SK-N-SH (cell line): Measurements from ENCODE around the gene HDAC4. TPM values are rescaled to one million over a fixed set of nuclear protein-coding genes. Genes with fewer than 3 reads are reported as not detected.

Experiments used
- CTCF ChIA-PET: fragments of 300-600, 350-600 bp; formaldehyde crosslinking; extraction: SDS; loops from one replicate; lab custom pipeline; 2021; lab: Yijun Ruan, JAX
- POLR2A ChIA-PET: fragments of 350-600 bp; sonication (Branson Sonifier 250); formaldehyde crosslinking; extraction: SDS; loops from one replicate; lab custom pipeline; 2020; ENCODE audit warnings: antibody characterized with exemption, inconsistent platforms; lab: Yijun Ruan, JAX
- DNase-seq: peaks from one replicate; pipeline ENCODE4 v3.0.0; 2012
- H2AFZ ChIP-seq: fragments of 200-600 bp; sonication (generic); 2 replicates; pipeline ENCODE4 v1.8.1; 2016; ENCODE audit warnings: antibody characterized with exemption, mild to moderate bottlenecking, low read depth
- H3F3A ChIP-seq: fragments of 200-600 bp; sonication (generic); replicated peaks from 2 replicates; pipeline ENCODE3; 2016; ENCODE audit warnings: antibody characterized with exemption, mild to moderate bottlenecking; ENCODE audit not compliant: insufficient read depth
- H3K27ac ChIP-seq, 2 experiments: fragments of 200-500 bp in 1 of 2; fragments of 200-600 bp in 1 of 2; sonication (Bioruptor generic) in 1 of 2; sonication (generic), shearing (Covaris generic) in 1 of 2; 2 replicates each; pipeline versions ENCODE4 v1.5.1 to v1.6.1; 2014 to 2016; ENCODE audit warnings: low read depth in 2 of 2, inconsistent platforms in 1 of 2, low read length in 1 of 2, mild to moderate bottlenecking in 1 of 2, mixed read lengths in 1 of 2
- H3K27me3 ChIP-seq: fragments of 200-600 bp; sonication (generic), shearing (Covaris generic); 2 replicates; pipeline ENCODE4 v1.6.1; 2016; ENCODE audit warnings: mixed run types; ENCODE audit not compliant: insufficient read depth
- H3K36me3 ChIP-seq, 2 experiments: fragments of 200-500 bp in 1 of 2; fragments of 200-600 bp in 1 of 2; sonication (Bioruptor generic) in 1 of 2; sonication (generic) in 1 of 2; replicated peaks in 1 of 2; 2 replicates each; pipeline versions ENCODE3 to v1.5.1; 2014 to 2016; ENCODE audit warnings: low read length in 1 of 2, mild to moderate bottlenecking in 1 of 2; ENCODE audit not compliant: insufficient read depth in 2 of 2, control insufficient read depth in 1 of 2
- H3K4me1 ChIP-seq, 2 experiments: fragments of 200-500 bp in 1 of 2; fragments of 200-600 bp in 1 of 2; sonication (Bioruptor generic) in 1 of 2; sonication (generic), shearing (Covaris generic) in 1 of 2; 2 replicates each; pipeline versions ENCODE4 v1.5.1 to v1.6.1; 2014 to 2016; ENCODE audit warnings: low read depth in 1 of 2, low read length in 1 of 2, mixed run types in 1 of 2; ENCODE audit not compliant: insufficient read depth in 2 of 2, control insufficient read depth in 1 of 2
- H3K4me2 ChIP-seq: fragments of 200-600 bp; sonication (generic), shearing (Covaris generic); 2 replicates; pipeline ENCODE4 v1.6.1; 2017; ENCODE audit warnings: mixed run types
- H3K4me3 ChIP-seq, 2 experiments: fragments of 200-500 bp in 1 of 2; fragments of 200-600 bp in 1 of 2; sonication (Bioruptor generic) in 1 of 2; sonication (generic), shearing (Covaris generic) in 1 of 2; 2 replicates each; pipeline versions ENCODE4 v1.5.1 to v1.8.1; 2014 to 2016; ENCODE audit warnings: low read depth in 2 of 2, inconsistent platforms in 1 of 2, low read length in 1 of 2, mild to moderate bottlenecking in 1 of 2, mixed read lengths in 1 of 2, moderate library complexity in 1 of 2
- H3K79me2 ChIP-seq: fragments of 200-600 bp; sonication (generic); 2 replicates; pipeline ENCODE4 v1.8.1; 2017; ENCODE audit warnings: mild to moderate bottlenecking; ENCODE audit not compliant: insufficient read depth
- H3K9ac ChIP-seq: fragments of 200-600 bp; sonication (generic); 2 replicates; pipeline ENCODE4 v1.6.1; 2017; ENCODE audit warnings: mixed run types
- H3K9me2 ChIP-seq: fragments of 200-600 bp; sonication (generic); 2 replicates; pipeline ENCODE4 v1.6.1; 2017; ENCODE audit warnings: mixed run types
- H3K9me3 ChIP-seq: fragments of 200-600 bp; sonication (generic); 2 replicates; pipeline ENCODE4 v1.6.1; 2017; ENCODE audit warnings: mixed run types, mild to moderate bottlenecking, moderate library complexity
- H4K20me1 ChIP-seq: fragments of 200-600 bp; sonication (generic); 2 replicates; pipeline ENCODE4 v1.6.1; 2017; ENCODE audit warnings: mild to moderate bottlenecking, mixed run types; ENCODE audit not compliant: insufficient read depth
- ELF1 ChIP-seq: IDR thresholded peaks from 2 replicates; pipeline ENCODE4 v1.4.0; 2012
- GABPA ChIP-seq: IDR thresholded peaks from 2 replicates; pipeline ENCODE4 v1.4.0; 2012; ENCODE audit warnings: low read depth, mild to moderate bottlenecking
- GATA2 ChIP-seq: sonication (generic); formaldehyde crosslinking; IDR thresholded peaks from 2 replicates; pipeline ENCODE4 v1.5.0; 2020; ENCODE audit warnings: mild to moderate bottlenecking, missing genetic modification reagents
- MEF2A ChIP-seq: IDR thresholded peaks from 2 replicates; pipeline ENCODE4 v1.4.0; 2012; ENCODE audit warnings: low read depth, borderline replicate concordance
- NRF1 ChIP-seq: IDR thresholded peaks from 2 replicates; pipeline ENCODE4 v1.6.1; 2012; ENCODE audit warnings: low read depth, mild to moderate bottlenecking, low read length
- POLR2AphosphoS5 ChIP-seq: IDR thresholded peaks from 2 replicates; pipeline ENCODE4 v1.6.1; 2012; ENCODE audit warnings: low read depth, low read length
- RFX5 ChIP-seq: IDR thresholded peaks from 2 replicates; pipeline ENCODE4 v1.6.1; 2012; ENCODE audit warnings: mild to moderate bottlenecking, improper control_type of control experiment, low read length
- RXRA ChIP-seq: IDR thresholded peaks from 2 replicates; pipeline ENCODE4 v1.4.0; 2012; ENCODE audit warnings: low read depth, mild to moderate bottlenecking, borderline replicate concordance
- SIN3A ChIP-seq: IDR thresholded peaks from 2 replicates; pipeline ENCODE4 v1.6.1; 2012; ENCODE audit warnings: low read depth, mild to moderate bottlenecking, low read length, moderate library complexity, borderline replicate concordance
- TAF1 ChIP-seq: IDR thresholded peaks from 2 replicates; pipeline ENCODE4 v1.6.1; 2012; ENCODE audit warnings: low read depth, mild to moderate bottlenecking, low read length, moderate library complexity, borderline replicate concordance
- TEAD4 ChIP-seq: IDR thresholded peaks from 2 replicates; pipeline ENCODE4 v1.4.0; 2012; ENCODE audit warnings: mild to moderate bottlenecking, borderline replicate concordance; ENCODE audit not compliant: insufficient read depth
- USF1 ChIP-seq: IDR thresholded peaks from 2 replicates; pipeline ENCODE4 v1.4.0; 2012; ENCODE audit warnings: low read depth, borderline replicate concordance
- USF2 ChIP-seq: fragments of 150-350 bp; IDR thresholded peaks from 2 replicates; pipeline ENCODE4 v1.6.1; 2017; ENCODE audit warnings: antibody characterized with exemption, low read length, low read depth, borderline replicate concordance
- WGBS: methylation state at CpG from one replicate; pipeline ENCODE4 v1.1.6; 2017; ENCODE audit warnings: low lambda C conversion rate; 5-methylcytosine and 5-hydroxymethylcytosine counted together
- polyA plus RNA-seq, 3 experiments: library from polyadenylated mRNA; depleted of rRNA; stranded (reverse); fragments of >200 nt; gene quantifications; 2 replicates each; pipeline ENCODE4 v1.2.3, GENCODE V29; 2012
- TF ChIP-seq, protein P1 (sequence below): IDR thresholded peaks from 2 replicates; pipeline ENCODE4; 2012
- TF ChIP-seq, protein P2 (sequence below): IDR thresholded peaks from 2 replicates; pipeline ENCODE4 v1.4.0; 2012; ENCODE audit warnings: low read depth
- TF ChIP-seq, protein P3 (sequence below): fragments of 200-600 bp; sonication (generic); IDR thresholded peaks from 2 replicates; pipeline ENCODE4 v1.6.1; 2017; ENCODE audit warnings: antibody characterized with exemption, mild to moderate bottlenecking, moderate library complexity

HDAC4 gene
- polyA plus RNA-seq, 1 of the 3 experiments (the other 2 are of a cell fraction), result 5.5 TPM

- Histone ChIP-seq H3K79me2 (peaks cover 45% of the 10 kb centered on the region), H3K27me3 (no peaks in the 10 kb centered on the region), H3K9me3 (no peaks in the 10 kb centered on the region), H3K27ac (no peak overlapping the region), H2AFZ (no peak overlapping the region), H4K20me1 (peaks cover 17% of the 10 kb centered on the region), H3F3A (no peaks in the 10 kb centered on the region), H3K9me2 (no peaks in the 10 kb centered on the region), H3K9ac (no peak overlapping the region), H3K4me2 (no peak overlapping the region), H3K36me3 (no peaks in the 10 kb centered on the region), H3K4me1 (peaks cover 8 to 34% of the 10 kb centered on the region in 2 experiments; a peak in 3 of 4 replicates), H3K4me3 (no peak overlapping the region)
- WGBS, result 92% methylated on average over 3 of the region's 3 CpGs
- TF ChIP-seq, protein P1, sequence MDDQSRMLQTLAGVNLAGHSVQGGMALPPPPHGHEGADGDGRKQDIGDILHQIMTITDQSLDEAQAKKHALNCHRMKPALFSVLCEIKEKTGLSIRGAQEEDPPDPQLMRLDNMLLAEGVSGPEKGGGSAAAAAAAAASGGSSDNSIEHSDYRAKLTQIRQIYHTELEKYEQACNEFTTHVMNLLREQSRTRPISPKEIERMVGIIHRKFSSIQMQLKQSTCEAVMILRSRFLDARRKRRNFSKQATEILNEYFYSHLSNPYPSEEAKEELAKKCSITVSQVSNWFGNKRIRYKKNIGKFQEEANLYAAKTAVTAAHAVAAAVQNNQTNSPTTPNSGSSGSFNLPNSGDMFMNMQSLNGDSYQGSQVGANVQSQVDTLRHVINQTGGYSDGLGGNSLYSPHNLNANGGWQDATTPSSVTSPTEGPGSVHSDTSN, result no peak
- no peak for TF ChIP-seq SIN3A
- TF ChIP-seq NRF1, result no peak
- TF ChIP-seq GATA2, result no peak
- TF ChIP-seq USF1, result no peak
- no peak for TF ChIP-seq POLR2AphosphoS5
- TF ChIP-seq MEF2A, result no peak
- TF ChIP-seq TAF1, result no peak
- TF ChIP-seq, protein P2, sequence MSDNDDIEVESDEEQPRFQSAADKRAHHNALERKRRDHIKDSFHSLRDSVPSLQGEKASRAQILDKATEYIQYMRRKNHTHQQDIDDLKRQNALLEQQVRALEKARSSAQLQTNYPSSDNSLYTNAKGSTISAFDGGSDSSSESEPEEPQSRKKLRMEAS, result no peak
- TF ChIP-seq TEAD4, result no peak
- TF ChIP-seq, protein P3, sequence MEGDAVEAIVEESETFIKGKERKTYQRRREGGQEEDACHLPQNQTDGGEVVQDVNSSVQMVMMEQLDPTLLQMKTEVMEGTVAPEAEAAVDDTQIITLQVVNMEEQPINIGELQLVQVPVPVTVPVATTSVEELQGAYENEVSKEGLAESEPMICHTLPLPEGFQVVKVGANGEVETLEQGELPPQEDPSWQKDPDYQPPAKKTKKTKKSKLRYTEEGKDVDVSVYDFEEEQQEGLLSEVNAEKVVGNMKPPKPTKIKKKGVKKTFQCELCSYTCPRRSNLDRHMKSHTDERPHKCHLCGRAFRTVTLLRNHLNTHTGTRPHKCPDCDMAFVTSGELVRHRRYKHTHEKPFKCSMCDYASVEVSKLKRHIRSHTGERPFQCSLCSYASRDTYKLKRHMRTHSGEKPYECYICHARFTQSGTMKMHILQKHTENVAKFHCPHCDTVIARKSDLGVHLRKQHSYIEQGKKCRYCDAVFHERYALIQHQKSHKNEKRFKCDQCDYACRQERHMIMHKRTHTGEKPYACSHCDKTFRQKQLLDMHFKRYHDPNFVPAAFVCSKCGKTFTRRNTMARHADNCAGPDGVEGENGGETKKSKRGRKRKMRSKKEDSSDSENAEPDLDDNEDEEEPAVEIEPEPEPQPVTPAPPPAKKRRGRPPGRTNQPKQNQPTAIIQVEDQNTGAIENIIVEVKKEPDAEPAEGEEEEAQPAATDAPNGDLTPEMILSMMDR, result no peak
- no peak for TF ChIP-seq GABPA
- POLR2A ChIA-PET, result no interaction called here
- CTCF ChIA-PET, result interaction anchor here (1.3 to 1.4 kb wide), 2 partner anchors 14 to 251 kb away, joined by 3 to 4 read pairs; no protein-coding TSS in a partner anchor
- DNase-seq, result no peak
Measured at GRCh38 chr2:239393941-239394340, 6.9 kb downstream of the HDAC4 start.

DNA sequence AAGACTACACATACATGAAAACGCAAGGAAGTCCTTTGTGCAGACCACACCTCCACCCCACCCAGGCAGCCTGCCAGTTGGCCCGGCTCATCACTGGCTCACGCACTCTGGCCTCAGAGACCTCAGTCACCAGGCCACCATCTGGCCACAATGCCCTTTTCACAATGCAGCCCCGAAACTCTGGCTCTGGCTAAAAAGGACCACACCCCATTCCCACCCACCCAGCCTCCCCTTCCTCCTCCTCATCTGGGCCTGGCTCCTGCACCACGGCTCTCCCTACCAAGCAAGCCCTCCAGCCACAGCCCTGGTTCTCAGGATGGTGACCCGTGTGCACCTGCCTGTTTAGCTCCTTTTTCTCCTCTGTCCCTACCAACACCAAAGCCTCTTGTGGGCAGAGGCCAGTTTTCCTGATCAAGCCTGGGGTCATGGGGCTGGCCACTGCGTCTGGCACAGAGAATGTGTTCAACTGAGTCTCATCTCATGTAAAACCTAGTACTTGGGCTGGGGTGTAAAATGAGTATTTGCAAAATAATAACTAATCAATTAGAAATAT lies 7.4 kb downstream of the HDAC4 start:
- H3K27ac ChIP-seq, result peak overlapping the region in 1 of 2 experiments; percentile 16; a peak in 1 of 4 replicates
- ChIA-PET CTCF (interaction anchor here (0.9 to 1.3 kb wide), 2 partner anchors 13 to 14 kb away, joined by 3 to 4 read pairs; no protein-coding TSS in a partner anchor), POLR2A (no interaction called here)
- H3K4me3 ChIP-seq, result no peak overlapping the region
- no peaks in the 10 kb centered on the region for H3K9me3 ChIP-seq
- 90% methylated on average over 7 of the region's 7 CpGs for WGBS
- H3K9me2 ChIP-seq, result no peaks in the 10 kb centered on the region
- no peaks in the 10 kb centered on the region for H3K36me3 ChIP-seq
- H4K20me1 ChIP-seq, result peaks cover 14% of the 10 kb centered on the region; the same call in 1 of the 2 replicates
- no peak overlapping the region for H3K4me2 ChIP-seq
- no peak overlapping the region for H3K9ac ChIP-seq
- peaks cover 3 to 29% of the 10 kb centered on the region in 2 experiments; a peak in 2 of 4 replicates for H3K4me1 ChIP-seq
- no peaks in the 10 kb centered on the region for H3F3A ChIP-seq
- no peak overlapping the region for H2AFZ ChIP-seq
- H3K79me2 ChIP-seq, result peaks cover 41% of the 10 kb centered on the region
- peak; percentile 47 for DNase-seq
- H3K27me3 ChIP-seq, result no peaks in the 10 kb centered on the region
- TF ChIP-seq GABPA, result no peak
- TF ChIP-seq ELF1, result no peak
- TF ChIP-seq RFX5, result no peak
- no peak for TF ChIP-seq SIN3A
- TF ChIP-seq POLR2AphosphoS5, result no peak
- TF ChIP-seq, protein P2, result no peak
- TF ChIP-seq RXRA, result no peak
- no peak for TF ChIP-seq USF2
- TF ChIP-seq, protein P3, result no peak
